Vagina (tissue), 2 donors: ENCODE results near the gene PGLYRP2.

ENCODE experiments used
- CTCF ChIP-seq, 3 experiments: fragments of 450-650 bp in 2 of 3; fragments of 200-600 bp in 1 of 3; sonication (generic) in 1 of 3; IDR thresholded peaks; one replicate each; pipeline ENCODE4 v1.5.1; 2017 to 2019; ENCODE audit warnings: antibody characterized with exemption in 3 of 3, mild to moderate bottlenecking in 2 of 3, moderate library complexity in 2 of 3
- POLR2AphosphoS5 ChIP-seq, 2 donors: sonication (generic); formaldehyde crosslinking; IDR thresholded peaks; one replicate each; pipeline ENCODE4 v1.9.0; 2017; ENCODE audit warnings: antibody characterized with exemption in 2 of 2, mild to moderate bottlenecking in 2 of 2, low read depth in 1 of 2; ENCODE audit not compliant: insufficient read depth in 1 of 2

GRCh38 chr19:15445807-15446376, 33.4 kb downstream of the PGLYRP2 start:
- no peak for TF ChIP-seq CTCF (IDR thresholded peaks at IDR 0.05)
- no peak for TF ChIP-seq POLR2AphosphoS5 (IDR thresholded peaks at IDR 0.05; ENCODE audit: insufficient read depth in 1 of 2, low read depth in 1 of 2)
